ENCODE measurements around the gene DAPK1.
A peak's percentile ranks its signal among the peaks of the same experiment; 100 is the strongest.

DAPK1 gene

GRCh38 chr9:87662808-87663528 is 165.3 kb downstream of the DAPK1 start:
- no peaks in the 10 kb centered on the region for H3K27me3 ChIP-seq (ENCODE audit: control insufficient read depth, low read length)
- H3K36me3 ChIP-seq (ENCODE audit: control insufficient read depth, low read length), result no peaks in the 10 kb centered on the region
- no peaks in the 10 kb centered on the region; the same call in 1 of the 2 replicates for H3K9me3 ChIP-seq (ENCODE audit: control insufficient read depth, insufficient read depth, low read length)
- no peaks in the 10 kb centered on the region for H3K4me1 ChIP-seq (ENCODE audit: control insufficient read depth, low read length)
- TF ChIP-seq EZH2phosphoT487 (IDR thresholded peaks at IDR 0.05; ENCODE audit: borderline replicate concordance, low read length) (no peak), CTCF (IDR thresholded peaks at IDR 0.05; ENCODE audit: low read depth, low read length, poor library complexity, severe bottlenecking) (peak; percentile 63)
- H3K9me2 ChIP-seq (replicated peaks; ENCODE audit: control insufficient read depth, low read length), result no peaks in the 10 kb centered on the region
- H3F3A ChIP-seq (ENCODE audit: control insufficient read depth, insufficient read depth), result no peaks in the 10 kb centered on the region
- no peak overlapping the region for H3K4me3 ChIP-seq (ENCODE audit: low read length)
- H3K4me2 ChIP-seq (ENCODE audit: low read length), result no peak overlapping the region
- no peaks in the 10 kb centered on the region for H3K79me2 ChIP-seq (ENCODE audit: control insufficient read depth, low read length)
- no peak overlapping the region for H3K27ac ChIP-seq (ENCODE audit: low read depth, low read length)
- no peaks in the 10 kb centered on the region for H4K20me1 ChIP-seq (ENCODE audit: control insufficient read depth, insufficient read depth, low read depth, low read length)

GRCh38 chr9:87663556-87663955 is 165.9 kb downstream of the DAPK1 start:
- Histone ChIP-seq H3K36me3 (ENCODE audit: control insufficient read depth, low read length) (no peaks in the 10 kb centered on the region), H3K9me2 (replicated peaks; ENCODE audit: control insufficient read depth, low read length) (no peaks in the 10 kb centered on the region), H4K20me1 (ENCODE audit: control insufficient read depth, insufficient read depth, low read depth, low read length) (no peaks in the 10 kb centered on the region), H3K27me3 (ENCODE audit: control insufficient read depth, low read length) (no peaks in the 10 kb centered on the region), H3K79me2 (ENCODE audit: control insufficient read depth, low read length) (no peaks in the 10 kb centered on the region), H3K27ac (ENCODE audit: low read depth, low read length) (no peak overlapping the region), H3F3A (ENCODE audit: control insufficient read depth, insufficient read depth) (no peaks in the 10 kb centered on the region), H3K9me3 (ENCODE audit: control insufficient read depth, insufficient read depth, low read length) (no peaks in the 10 kb centered on the region; the same call in 1 of the 2 replicates), H3K4me2 (ENCODE audit: low read length) (no peak overlapping the region), H3K4me3 (ENCODE audit: low read length) (no peak overlapping the region), H3K4me1 (ENCODE audit: control insufficient read depth, low read length) (no peaks in the 10 kb centered on the region)
- TF ChIP-seq CTCF (IDR thresholded peaks at IDR 0.05; ENCODE audit: low read depth, low read length, poor library complexity, severe bottlenecking) (no peak), EZH2phosphoT487 (IDR thresholded peaks at IDR 0.05; ENCODE audit: borderline replicate concordance, low read length) (no peak)

GRCh38 chr9:87664153-87665060 is 166.7 kb downstream of the DAPK1 start:
- no peak overlapping the region for H3K4me2 ChIP-seq (ENCODE audit: low read length)
- no peak for TF ChIP-seq CTCF (IDR thresholded peaks at IDR 0.05; ENCODE audit: low read depth, low read length, poor library complexity, severe bottlenecking)
- no peak for TF ChIP-seq EZH2phosphoT487 (IDR thresholded peaks at IDR 0.05; ENCODE audit: borderline replicate concordance, low read length)
- H3F3A ChIP-seq (ENCODE audit: control insufficient read depth, insufficient read depth), result no peaks in the 10 kb centered on the region
- H3K27ac ChIP-seq (ENCODE audit: low read depth, low read length), result no peak overlapping the region
- H4K20me1 ChIP-seq (ENCODE audit: control insufficient read depth, insufficient read depth, low read depth, low read length), result no peaks in the 10 kb centered on the region
- no peaks in the 10 kb centered on the region for H3K79me2 ChIP-seq (ENCODE audit: control insufficient read depth, low read length)
- no peaks in the 10 kb centered on the region for H3K36me3 ChIP-seq (ENCODE audit: control insufficient read depth, low read length)
- no peaks in the 10 kb centered on the region; the same call in 1 of the 2 replicates for H3K9me3 ChIP-seq (ENCODE audit: control insufficient read depth, insufficient read depth, low read length)
- H3K4me3 ChIP-seq (ENCODE audit: low read length), result no peak overlapping the region
- H3K4me1 ChIP-seq (ENCODE audit: control insufficient read depth, low read length), result no peaks in the 10 kb centered on the region
- H3K9me2 ChIP-seq (replicated peaks; ENCODE audit: control insufficient read depth, low read length), result no peaks in the 10 kb centered on the region
- no peaks in the 10 kb centered on the region for H3K27me3 ChIP-seq (ENCODE audit: control insufficient read depth, low read length)
